GM18526 (cell line): ENCODE measurements around the gene ARL4A.

Experiments
- POLR2A ChIP-seq: IDR thresholded peaks from 3 replicates; pipeline ENCODE4 v1.6.1; 2011; ENCODE audit not compliant: insufficient read length; ENCODE audit errors: extremely low read depth

ARL4A gene

DNA sequence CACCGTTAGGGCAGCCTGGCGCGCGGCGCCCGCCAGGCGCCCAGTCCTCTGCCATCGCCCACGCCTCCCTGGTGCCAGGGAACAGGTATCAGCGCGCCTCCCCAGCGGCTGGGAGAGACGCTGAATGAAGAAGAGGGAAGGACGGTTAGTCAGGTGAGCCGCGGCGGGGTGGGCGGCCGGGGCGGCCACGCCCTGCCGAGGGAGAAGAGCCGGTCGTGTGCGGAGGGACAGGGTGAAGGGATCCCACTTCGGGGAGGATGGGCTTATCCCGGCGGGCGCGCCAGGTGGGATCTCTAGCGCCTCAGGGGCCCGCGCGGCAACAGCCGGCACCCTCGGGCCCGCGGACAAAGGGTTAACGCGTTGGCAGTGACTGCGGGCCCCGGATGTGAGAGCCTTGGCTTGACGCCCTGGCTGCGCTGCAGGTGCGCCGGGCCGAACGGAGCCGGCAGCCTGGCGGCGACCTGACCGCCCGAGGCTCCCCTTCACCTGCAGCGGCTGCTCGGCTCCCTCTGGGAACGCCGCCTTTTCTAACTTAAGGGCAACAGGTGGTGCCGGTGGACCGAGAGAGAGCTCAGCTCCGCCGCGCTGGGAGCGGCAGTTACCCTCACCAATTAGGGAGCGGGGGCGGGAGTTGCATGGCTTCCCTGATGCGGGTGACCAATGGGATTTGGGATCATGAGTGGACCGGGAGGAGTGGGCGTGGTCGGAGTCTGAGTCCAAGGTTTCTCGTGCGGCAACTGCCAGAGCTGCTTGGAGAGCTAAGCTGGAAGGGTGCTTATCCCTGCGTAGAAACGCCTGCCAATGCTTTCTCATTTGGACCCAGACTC lies at the start of gene ARL4A:
Gene ARL4A, plus strand, starts transcription at position 743 of the 827 bp plus-strand sequence. CDS start 622 bp downstream, outside the sequence.
- TF ChIP-seq POLR2A, result peak; percentile 26

GRCh38 chr7:12637819-12638592 lies 49.4 kb upstream of the ARL4A start:
- no peak for TF ChIP-seq POLR2A

DNA sequence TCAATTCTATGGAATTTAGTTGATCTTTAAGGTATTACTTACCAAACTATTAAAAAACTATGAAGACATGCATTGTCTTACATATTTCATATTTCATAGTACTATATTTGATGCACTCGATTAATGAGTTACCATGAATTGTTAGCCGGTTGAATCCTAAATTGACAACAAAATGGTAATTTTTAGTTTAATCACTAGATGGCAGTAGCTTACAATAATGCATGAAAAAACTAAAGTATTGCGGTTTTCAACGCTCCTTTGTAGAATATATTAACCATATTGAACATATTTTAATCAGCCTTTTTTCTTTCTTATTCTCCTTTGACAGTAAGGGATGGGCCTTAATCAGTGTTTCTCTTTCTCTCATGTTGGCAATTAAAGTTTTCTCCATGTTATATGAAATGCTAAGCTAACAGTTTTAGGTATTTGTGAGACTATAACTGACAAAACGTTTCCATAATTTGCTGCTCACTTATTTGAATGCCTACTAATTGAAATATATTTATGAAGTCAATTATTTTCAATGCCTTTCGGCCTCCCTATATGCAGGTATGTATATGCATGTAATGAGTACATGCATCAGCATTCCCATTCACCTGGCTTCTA lies 48.5 kb upstream of the ARL4A start:
- no peak for TF ChIP-seq POLR2A

- TF ChIP-seq POLR2A, result no peak
Observed at GRCh38 chr7:12640299-12641096, 46.9 kb upstream of the ARL4A start.

- no peak for TF ChIP-seq POLR2A
Observed at GRCh38 chr7:12641196-12641595, 46.2 kb upstream of the ARL4A start.

DNA sequence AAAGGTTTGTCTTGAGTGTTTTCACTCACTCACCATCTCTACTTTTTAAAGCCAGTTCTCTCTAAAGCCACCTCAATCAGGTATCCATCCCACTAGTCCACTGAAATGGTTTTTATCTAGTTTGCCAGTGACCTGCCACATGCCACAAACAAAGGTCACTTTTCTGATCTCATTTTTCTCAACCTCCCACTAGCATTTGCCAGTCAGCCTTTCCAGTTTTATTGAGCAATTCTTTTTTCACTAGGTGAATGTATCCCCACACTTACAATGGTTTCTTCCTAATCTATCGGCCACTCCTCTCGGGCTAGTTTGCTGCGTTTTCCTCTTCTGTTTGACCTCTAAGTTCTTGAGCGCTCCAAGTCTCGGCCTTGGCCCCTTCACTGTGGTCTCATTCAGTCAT lies 44.9 kb upstream of the ARL4A start:
- no peak for TF ChIP-seq POLR2A

DNA sequence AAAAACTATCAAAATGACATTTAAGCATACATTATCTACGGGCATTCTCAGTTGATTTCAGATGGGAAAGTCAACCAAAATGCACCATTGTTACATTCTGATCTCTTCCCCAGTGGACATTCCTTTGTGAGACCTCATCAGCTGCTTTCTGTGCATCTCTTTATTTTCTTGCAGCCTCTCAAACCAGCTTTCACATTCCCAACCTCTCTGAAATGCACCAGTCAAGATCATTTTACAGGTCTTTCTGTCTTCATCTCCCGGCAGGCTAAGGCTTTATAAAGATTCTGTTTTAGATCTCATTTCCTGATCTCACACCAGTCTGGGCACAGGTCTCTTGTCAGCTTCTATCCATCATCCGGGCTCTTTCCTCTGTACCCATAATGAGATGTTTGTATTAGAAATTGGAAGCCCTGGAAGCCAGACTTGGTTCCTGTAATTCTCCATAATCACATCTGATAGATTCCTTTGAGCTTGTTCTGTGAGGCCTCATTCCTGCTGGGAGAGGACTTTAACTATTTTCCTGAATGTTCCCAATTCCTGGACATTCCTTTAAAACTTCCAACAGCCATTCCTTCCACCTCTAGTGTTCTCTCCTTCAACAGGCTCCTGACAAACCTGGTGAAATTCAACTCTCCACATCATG lies 44.3 kb upstream of the ARL4A start:
- TF ChIP-seq POLR2A, result no peak

- no peak for TF ChIP-seq POLR2A
Observed at GRCh38 chr7:12643644-12644043, 43.8 kb upstream of the ARL4A start.

GRCh38 chr7:12646139-12646538 lies 41.3 kb upstream of the ARL4A start:
- TF ChIP-seq POLR2A, result no peak

DNA sequence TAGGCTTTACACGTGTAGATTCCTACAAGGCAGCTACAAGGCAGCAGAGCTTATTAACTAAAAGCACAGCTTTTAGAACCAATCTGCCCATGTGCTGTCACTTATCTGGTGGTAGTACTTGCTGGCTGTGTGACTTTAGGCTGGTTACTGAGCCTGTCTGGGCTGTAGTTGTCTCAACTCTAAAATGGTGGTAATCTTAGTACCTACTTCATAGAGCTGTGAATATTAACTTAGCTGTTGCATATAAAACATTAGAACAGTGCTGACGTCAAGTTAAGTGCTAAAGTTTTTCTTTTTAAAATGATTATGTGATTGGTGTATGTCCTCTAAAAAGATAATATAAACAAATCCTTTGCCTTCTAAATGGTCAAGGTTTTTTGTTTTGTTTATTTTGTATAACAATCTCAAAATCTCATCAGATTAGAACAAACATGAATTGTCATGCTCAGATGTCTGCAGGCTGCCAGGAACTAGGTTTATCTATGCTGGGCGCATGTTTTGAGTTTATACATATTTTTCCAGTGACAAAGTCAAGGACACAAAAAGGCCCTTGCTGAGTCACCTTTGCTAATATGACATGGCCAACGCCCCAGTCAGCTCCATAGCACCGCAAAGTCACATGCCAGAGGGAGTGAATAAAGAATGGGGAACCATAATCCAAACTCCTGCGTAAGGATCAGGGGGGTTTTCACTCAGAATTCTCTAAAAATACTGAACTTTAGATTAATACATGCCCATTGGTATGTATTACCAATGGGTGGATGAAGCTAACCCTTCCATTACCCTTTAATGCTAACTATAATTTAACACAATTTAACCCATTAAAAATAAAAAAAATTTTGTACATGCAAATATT lies 39.8 kb upstream of the ARL4A start:
- no peak for TF ChIP-seq POLR2A

GRCh38 chr7:12648704-12649261 lies 38.6 kb upstream of the ARL4A start:
- TF ChIP-seq POLR2A, result no peak

DNA sequence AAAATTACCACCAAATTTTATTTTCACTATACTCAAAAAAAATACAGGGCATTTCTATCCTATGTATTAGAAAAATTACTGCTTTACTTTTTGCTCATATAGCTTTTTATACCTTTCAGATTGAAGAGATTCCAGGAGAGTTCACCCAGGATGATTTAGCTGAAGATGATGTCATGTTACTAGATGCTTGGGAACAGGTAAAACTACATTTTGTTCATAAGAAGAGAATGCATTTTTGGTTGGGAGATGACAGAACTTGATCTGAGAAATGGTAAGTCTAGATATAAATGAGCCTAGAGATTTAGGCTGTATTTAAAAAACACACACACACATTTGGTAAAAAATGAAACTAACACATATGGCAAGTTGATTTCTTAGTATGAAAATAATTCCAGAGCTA lies 38.1 kb upstream of the ARL4A start:
- TF ChIP-seq POLR2A, result no peak

- TF ChIP-seq POLR2A, result no peak
Observed at GRCh38 chr7:12650080-12650479, 37.4 kb upstream of the ARL4A start.
